Cardiac fibroblast (primary cell): ENCODE measurements around the gene COL19A1.

Source experiments
- DNase-seq, 2 donors: peaks; one replicate each; pipeline versions ENCODE4 v3.0.0 to v3.0.0-alpha.2; 2010; ENCODE audit warnings: low read depth in 2 of 2
- H3K4me3 ChIP-seq, 2 donors: replicated peaks in 1 of 2; 1 replicate in 1 of 2; 2 replicates in 1 of 2; pipeline ENCODE4 v1.5.1; 2011; ENCODE audit warnings: low read depth in 2 of 2, low read length in 2 of 2, mild to moderate bottlenecking in 2 of 2, moderate library complexity in 1 of 2
- TF ChIP-seq, protein P1 (sequence below): IDR thresholded peaks from one replicate; pipeline ENCODE4 v1.5.1; 2011; ENCODE audit warnings: low read depth, mild to moderate bottlenecking, low read length, inconsistent platforms

COL19A1 gene

DNA sequence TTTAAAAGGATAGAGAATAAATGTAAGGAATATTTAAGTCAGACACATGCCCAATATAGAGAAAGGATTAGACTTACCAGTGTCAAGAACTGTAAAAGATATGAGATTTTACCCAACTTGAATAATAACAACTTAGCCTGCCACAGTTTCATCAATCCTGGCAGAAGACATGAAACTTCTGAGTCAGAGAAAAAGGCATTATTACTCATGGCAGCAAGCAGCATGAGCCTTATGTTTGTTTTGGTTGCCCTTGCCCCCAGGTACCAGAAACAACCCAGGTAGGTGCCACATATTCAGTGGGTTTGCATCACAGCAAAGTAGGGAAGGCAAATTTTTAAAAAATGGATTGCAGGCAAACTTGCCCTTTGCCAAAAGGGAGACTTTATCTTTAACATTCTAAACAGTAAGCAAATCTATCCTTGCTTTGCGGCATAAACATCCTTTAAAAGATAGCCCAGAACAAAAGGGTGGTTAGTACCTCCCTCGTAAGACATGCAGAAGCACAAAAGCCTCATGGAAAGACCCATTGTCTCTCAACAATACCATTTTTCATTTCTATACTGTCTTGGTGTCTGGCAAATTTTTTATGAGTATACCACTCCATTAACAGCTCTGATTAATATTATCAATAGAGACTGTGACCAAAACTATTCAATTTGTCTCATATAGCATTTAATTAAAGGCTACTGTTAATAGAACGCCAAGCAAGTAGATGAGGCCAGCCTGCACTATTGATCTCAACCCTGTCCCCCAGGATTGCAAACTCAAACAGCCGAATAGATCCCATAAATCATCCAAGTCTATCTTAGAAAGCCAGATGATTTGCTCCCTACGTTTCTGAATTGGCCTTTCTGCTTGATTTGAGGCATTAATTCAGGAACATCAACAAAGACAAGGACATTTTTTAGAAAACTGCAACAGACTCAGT is 185.1 kb downstream of the COL19A1 start:
- TF ChIP-seq, protein P1, sequence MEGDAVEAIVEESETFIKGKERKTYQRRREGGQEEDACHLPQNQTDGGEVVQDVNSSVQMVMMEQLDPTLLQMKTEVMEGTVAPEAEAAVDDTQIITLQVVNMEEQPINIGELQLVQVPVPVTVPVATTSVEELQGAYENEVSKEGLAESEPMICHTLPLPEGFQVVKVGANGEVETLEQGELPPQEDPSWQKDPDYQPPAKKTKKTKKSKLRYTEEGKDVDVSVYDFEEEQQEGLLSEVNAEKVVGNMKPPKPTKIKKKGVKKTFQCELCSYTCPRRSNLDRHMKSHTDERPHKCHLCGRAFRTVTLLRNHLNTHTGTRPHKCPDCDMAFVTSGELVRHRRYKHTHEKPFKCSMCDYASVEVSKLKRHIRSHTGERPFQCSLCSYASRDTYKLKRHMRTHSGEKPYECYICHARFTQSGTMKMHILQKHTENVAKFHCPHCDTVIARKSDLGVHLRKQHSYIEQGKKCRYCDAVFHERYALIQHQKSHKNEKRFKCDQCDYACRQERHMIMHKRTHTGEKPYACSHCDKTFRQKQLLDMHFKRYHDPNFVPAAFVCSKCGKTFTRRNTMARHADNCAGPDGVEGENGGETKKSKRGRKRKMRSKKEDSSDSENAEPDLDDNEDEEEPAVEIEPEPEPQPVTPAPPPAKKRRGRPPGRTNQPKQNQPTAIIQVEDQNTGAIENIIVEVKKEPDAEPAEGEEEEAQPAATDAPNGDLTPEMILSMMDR, result no peak
- no peak for DNase-seq
- no peak overlapping the region for H3K4me3 ChIP-seq

DNA sequence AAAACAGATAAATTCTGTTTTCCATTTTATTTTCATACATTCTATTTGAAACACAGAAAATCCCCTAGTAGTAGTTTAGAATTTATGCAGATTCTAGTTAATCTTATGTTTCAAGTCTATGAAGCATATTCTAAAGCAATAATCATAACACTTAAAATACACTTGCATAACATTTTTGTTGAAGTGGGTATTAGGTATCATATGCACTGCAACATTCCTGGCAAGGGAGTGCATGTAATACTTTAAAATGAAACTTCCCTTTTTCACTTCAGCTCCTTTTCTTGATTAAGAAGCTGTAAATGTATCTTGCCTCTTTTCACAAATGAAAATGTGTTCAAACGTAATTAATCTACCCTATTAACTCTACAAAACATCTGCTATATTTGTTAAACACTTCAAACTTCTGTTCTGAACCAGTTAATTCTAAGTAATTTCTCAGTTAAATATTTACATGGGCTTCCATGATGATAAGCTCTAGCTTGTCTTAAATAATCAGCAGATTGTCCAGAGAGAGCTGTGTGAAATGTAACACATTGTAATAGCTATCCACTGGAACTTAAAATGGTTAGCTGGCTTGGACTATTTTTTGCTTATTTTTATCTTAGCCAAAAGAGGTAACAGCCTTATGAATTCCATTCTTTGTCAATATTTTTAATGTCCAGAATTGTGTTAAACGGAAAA is 192.8 kb downstream of the COL19A1 start:
- no peak for DNase-seq
- no peak overlapping the region for H3K4me3 ChIP-seq
- TF ChIP-seq, protein P1, result no peak

DNA sequence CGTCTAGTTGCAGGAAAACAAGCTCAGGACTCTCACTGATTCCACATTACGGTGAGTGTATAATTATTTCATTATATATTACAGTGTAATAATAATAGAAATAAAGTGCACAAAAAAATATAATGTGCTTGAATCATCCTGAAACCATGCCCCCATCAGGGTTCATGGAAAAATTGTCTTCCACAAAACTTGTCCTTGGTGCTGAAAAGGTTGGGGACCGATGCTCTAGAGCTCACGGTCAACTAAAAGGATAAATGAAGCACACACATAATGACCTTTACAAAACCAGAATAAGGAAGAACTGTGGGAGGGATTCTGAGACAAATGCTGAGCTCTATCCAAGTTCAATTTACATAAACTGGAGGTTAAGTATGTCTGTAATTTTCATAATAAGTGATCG is 194.3 kb downstream of the COL19A1 start:
- TF ChIP-seq, protein P1, result no peak
- no peak overlapping the region for H3K4me3 ChIP-seq
- DNase-seq, result no peak

DNA sequence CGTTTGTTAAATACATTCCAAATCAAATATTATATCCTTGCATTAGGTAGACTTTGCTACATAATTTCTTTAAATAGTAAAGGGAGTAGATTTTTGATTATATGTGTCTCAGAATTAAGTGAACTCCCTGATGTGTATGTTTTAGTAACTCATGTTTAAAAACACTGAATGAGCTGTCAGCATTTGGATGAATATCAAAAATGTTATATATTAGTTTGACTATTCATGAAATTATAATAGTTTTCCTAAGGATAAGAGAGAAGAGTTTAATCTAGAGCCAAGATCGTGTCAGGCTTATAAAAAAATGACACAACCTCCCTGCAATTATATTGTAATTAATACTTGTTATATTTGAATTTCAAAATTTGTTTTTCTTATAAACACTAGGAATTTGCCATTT is 195.2 kb downstream of the COL19A1 start:
- no peak overlapping the region for H3K4me3 ChIP-seq
- TF ChIP-seq, protein P1, result no peak
- no peak for DNase-seq

GRCh38 chr6:70062010-70062409 is 195.7 kb downstream of the COL19A1 start:
- DNase-seq, result no peak
- TF ChIP-seq, protein P1, result no peak
- H3K4me3 ChIP-seq, result no peak overlapping the region

- DNase-seq, result no peak
- H3K4me3 ChIP-seq, result no peak overlapping the region
- TF ChIP-seq, protein P1, result no peak
Observed at GRCh38 chr6:70072540-70073179, 206.3 kb downstream of the COL19A1 start.
